BE2C (cell line): Measurements from ENCODE around the gene PBX4. TPM values are rescaled to one million over a fixed set of nuclear protein-coding genes. Genes with fewer than 3 reads are reported as not detected.
"Not testable (repeated sequence)": the region's sequence is repeated elsewhere in the genome, so short reads cannot be mapped to it uniquely, and the experiment has no call there.

ENCODE experiments used
- DNase-seq: peaks from one replicate; pipeline ENCODE4 v3.0.0-alpha.2; 2020
- H3K27me3 ChIP-seq: fragments of 250-450 bp; sonication (Bioruptor Pico); 2 replicates; pipeline ENCODE4 v1.5.1; 2020; ENCODE audit warnings: mild to moderate bottlenecking
- H3K36me3 ChIP-seq: fragments of 250-450 bp; sonication (Bioruptor Pico); 2 replicates; pipeline ENCODE4 v1.5.1; 2020; ENCODE audit warnings: mild to moderate bottlenecking
- H3K4me1 ChIP-seq: fragments of 250-450 bp; sonication (Bioruptor Pico); 2 replicates; pipeline ENCODE4 v1.5.1; 2020
- H3K4me3 ChIP-seq: 2 replicates; pipeline ENCODE4 v1.5.1; 2011; ENCODE audit warnings: low read depth, low read length
- H3K9me3 ChIP-seq: fragments of 250-450 bp; sonication (Bioruptor Pico); 2 replicates; pipeline ENCODE4 v1.5.1; 2020
- polyA plus RNA-seq: library from polyadenylated mRNA; unstranded; fragments of >200 nt; gene quantifications from one replicate; pipeline ENCODE4 v1.2.1, GENCODE V29; 2012; ENCODE audit warnings: low read depth, missing spikeins; ENCODE audit not compliant: insufficient read length, insufficient read depth
- TF ChIP-seq, protein P1 (sequence below): IDR thresholded peaks from 2 replicates; pipeline ENCODE4 v1.5.1; 2012; ENCODE audit warnings: mild to moderate bottlenecking, low read depth, low read length

Gene PBX4, protein sequence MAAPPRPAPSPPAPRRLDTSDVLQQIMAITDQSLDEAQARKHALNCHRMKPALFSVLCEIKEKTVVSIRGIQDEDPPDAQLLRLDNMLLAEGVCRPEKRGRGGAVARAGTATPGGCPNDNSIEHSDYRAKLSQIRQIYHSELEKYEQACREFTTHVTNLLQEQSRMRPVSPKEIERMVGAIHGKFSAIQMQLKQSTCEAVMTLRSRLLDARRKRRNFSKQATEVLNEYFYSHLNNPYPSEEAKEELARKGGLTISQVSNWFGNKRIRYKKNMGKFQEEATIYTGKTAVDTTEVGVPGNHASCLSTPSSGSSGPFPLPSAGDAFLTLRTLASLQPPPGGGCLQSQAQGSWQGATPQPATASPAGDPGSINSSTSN
- 1.7 TPM for polyA plus RNA-seq

DNA sequence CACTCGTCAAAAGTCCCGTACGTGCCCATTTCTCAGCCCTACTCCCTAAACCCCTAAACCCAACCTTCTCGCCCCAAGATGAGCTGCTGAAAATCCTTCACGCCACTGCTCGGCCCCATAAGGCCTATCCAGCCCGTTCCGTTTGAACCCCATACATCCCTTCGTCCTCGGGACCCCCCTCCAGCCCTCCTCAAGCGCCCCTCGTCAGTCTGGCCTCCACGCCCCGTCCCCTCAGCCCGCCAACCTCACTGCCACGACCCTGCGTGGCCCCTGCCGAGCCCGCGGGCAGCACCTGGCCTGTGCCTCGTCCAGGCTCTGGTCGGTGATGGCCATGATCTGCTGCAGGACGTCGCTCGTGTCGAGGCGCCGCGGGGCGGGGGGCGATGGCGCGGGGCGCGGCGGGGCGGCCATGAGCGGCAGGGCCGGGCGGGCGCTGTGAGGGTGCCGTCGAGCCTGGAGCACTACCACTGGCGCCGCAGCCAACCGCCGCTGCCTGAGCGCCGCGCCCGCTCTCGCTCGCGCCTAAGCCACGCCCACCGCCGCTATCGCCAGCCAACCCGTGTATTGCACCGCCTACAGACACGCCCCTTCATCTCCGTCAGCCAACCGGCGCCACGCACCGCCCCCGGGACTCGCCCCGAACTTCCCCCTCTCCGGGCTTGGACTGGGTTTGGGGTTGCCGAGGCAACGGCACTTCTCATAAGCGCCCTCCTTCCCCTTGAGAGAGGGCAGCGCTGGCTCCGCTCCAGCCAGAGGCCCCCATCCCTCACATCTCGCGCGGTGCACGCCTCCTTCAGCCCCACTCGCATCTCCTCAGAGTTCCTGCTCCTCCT is at the start of gene PBX4:
Gene PBX4, minus strand, starts transcription at position 469 of the 833 bp plus-strand sequence. Its CDS starts 58 bp downstream, at position 411.
- peak; percentile 96 for DNase-seq

DNA sequence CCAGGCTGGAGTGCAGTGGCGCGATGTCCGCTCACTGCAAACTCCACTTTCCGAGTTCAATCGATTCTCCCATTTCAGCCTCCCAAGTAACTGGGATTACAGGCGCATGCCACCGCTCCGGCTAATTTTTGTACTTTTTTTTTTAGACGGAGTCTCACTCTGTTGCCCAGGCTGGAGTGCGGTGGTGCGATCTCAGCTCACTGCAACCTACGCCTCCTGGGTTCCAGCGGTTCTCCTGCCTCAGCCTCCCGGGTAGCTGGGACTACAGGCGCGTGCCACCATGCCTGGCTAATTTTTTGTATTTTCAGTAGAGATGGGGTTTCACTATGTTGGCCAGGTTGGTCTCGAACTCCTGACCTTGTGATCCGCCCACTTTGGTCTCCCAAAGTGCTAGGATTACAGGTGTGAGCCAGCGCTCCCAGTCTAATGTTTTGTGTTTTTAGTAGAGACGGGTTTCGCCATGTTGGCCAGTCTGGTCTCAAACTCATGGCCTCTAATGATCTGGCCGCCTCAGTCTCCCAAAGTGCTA is 47.0 kb upstream of the PBX4 start:
- H3K4me3 ChIP-seq, DNase-seq, H3K4me1 ChIP-seq, H3K36me3 ChIP-seq, H3K9me3 ChIP-seq, H3K27me3 ChIP-seq: not testable (repeated sequence)

More for the DNA sequence above, at the start of gene PBX4:
- H3K4me1 ChIP-seq = no peaks in the 10 kb centered on the region
- peaks cover 4% of the 10 kb centered on the region; the same call in 1 of the 2 replicates for H3K9me3 ChIP-seq
- H3K4me3 ChIP-seq = peak within 1 kb of the TSS; percentile 17; the same call in 1 of the 2 replicates
- no peaks in the 10 kb centered on the region for H3K36me3 ChIP-seq
- H3K27me3 ChIP-seq = no peaks in the 10 kb centered on the region
- TF ChIP-seq, protein P1, sequence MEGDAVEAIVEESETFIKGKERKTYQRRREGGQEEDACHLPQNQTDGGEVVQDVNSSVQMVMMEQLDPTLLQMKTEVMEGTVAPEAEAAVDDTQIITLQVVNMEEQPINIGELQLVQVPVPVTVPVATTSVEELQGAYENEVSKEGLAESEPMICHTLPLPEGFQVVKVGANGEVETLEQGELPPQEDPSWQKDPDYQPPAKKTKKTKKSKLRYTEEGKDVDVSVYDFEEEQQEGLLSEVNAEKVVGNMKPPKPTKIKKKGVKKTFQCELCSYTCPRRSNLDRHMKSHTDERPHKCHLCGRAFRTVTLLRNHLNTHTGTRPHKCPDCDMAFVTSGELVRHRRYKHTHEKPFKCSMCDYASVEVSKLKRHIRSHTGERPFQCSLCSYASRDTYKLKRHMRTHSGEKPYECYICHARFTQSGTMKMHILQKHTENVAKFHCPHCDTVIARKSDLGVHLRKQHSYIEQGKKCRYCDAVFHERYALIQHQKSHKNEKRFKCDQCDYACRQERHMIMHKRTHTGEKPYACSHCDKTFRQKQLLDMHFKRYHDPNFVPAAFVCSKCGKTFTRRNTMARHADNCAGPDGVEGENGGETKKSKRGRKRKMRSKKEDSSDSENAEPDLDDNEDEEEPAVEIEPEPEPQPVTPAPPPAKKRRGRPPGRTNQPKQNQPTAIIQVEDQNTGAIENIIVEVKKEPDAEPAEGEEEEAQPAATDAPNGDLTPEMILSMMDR = no peak

DNA sequence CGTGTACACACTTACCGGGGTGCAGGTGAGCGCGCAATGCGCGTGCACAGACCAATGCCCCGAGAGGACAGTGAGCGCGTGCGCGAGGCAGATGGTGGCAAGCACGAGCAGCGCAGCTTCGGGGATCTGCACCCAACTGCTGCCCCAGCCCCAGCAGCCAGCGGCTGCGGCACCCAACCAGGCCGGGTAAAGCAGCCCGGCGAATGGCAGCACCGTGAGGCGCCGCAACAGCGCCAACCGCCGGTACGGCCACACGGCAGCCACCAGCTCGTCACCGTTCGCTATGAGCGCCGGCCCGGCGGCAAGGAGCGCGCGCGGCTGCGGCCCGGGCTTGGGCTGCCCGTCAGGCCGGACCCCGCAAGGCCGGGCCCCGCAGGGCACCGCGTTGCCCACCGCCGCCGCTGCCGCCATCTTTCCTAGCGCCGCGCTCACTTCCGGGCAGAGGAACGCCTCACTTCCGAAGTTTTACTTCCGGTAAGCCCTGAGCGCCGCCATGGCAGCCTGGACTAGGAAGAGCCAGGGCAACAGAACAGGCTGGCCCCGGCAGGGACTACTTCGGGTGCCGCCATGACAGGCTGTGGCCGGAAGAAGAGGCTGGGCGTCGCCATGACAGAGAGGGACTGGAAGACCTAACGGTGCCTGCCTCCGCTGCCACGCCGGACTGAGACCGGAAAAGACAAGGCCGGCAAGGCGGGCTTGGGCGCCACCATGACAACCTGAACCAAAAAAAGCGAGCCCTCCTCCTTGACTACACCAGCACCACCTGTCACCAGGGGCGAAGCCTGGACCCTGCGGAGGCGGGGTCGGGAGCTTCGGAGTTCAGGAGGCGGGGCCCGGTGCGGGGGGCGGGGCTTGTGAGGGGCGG is 45.0 kb upstream of the PBX4 start, which contains the start of gene ATP13A1:
Gene ATP13A1, minus strand, starts transcription at position 421 of the 865 bp plus-strand sequence. Its CDS starts 10 bp downstream, at position 411.
- Histone ChIP-seq H3K27me3 (no peaks in the 10 kb centered on the region), H3K9me3 (no peaks in the 10 kb centered on the region), H3K4me1 (no peaks in the 10 kb centered on the region; the same call in 1 of the 2 replicates), H3K4me3 (peak within 1 kb of the TSS; percentile 98), H3K36me3 (peaks cover 23% of the 10 kb centered on the region)
- DNase-seq = peak; percentile 97
- TF ChIP-seq, protein P1 = no peak

DNA sequence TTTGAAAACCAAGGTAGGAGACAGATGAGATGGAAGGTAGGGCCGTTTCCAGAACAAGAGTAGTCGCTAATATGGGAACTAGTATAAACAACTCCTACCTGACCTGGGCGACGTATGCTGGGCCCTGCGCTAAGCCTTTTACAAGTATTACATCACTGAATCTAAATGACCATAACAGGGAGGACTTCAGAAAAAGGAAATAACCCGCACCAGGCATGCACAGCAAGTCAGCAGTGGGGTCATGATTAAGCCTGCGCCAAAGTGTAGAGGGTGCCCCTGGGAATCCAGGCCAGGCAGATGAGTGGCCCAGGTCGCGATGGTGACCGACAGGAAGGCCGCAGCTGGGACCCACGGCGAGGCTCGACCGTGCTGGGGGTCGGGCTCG is 44.4 kb upstream of the PBX4 start:
- no peaks in the 10 kb centered on the region for H3K27me3 ChIP-seq
- peaks cover 27% of the 10 kb centered on the region for H3K36me3 ChIP-seq
- peak overlapping the region; percentile 98 for H3K4me3 ChIP-seq
- no peak for DNase-seq
- no peaks in the 10 kb centered on the region; the same call in 1 of the 2 replicates for H3K4me1 ChIP-seq
- no peaks in the 10 kb centered on the region for H3K9me3 ChIP-seq
- TF ChIP-seq, protein P1 = no peak

DNA sequence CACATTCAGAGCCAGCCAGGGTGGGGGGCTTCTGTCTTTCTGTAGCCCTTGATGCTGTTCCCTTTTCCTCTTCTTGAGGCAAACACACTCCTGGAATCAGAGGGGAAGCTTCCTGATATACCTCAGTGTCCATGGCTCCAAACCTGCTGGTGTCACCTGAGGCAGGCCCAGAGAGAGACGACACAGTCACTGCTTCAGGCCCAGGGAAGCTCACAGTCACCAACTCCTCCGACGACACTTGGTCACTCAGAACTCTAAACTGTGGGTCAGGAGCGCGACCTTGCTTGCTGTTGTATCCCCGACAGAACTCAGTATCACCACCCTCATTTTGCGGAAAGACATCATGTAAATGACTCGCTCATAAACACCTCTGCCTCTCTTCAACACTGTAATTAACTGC is 43.9 kb upstream of the PBX4 start:
- no peak for DNase-seq
- peak overlapping the region; percentile 98 for H3K4me3 ChIP-seq
- no peaks in the 10 kb centered on the region; the same call in 1 of the 2 replicates for H3K4me1 ChIP-seq
- peaks cover 32% of the 10 kb centered on the region for H3K36me3 ChIP-seq
- H3K27me3 ChIP-seq = no peaks in the 10 kb centered on the region
- TF ChIP-seq, protein P1 = no peak
- H3K9me3 ChIP-seq = no peaks in the 10 kb centered on the region
